ENCODE measurements around the gene SOX4. TPM values are rescaled to one million over a fixed set of nuclear protein-coding genes. Genes with fewer than 3 reads are reported as not detected.

SOX4 gene
- total RNA-seq, 1 experiment from 2014 or later: 12.9 TPM

GRCh38 chr6:21588481-21589351 lies 4.8 kb upstream of the SOX4 start:
- H3K4me1 Mint-ChIP-seq (ENCODE audit: insufficient read depth, unreplicated experiment): peaks cover 10% of the 10 kb centered on the region
- no TSS peak for BruUV-seq (replicated peaks)
- H3K9me3 Mint-ChIP-seq (ENCODE audit: unreplicated experiment): no peaks in the 10 kb centered on the region
- POLR2A ChIA-PET: interaction anchor here (0.6 to 4.7 kb wide), 23 partner anchors 9 to 1055 kb away, joined by 3 to 52 read pairs (median 4); partner anchors contain the start of gene CDKAL1
- CTCF ChIA-PET: interaction anchor here (0.6 to 3.5 kb wide), 47 partner anchors 20 to 1872 kb away, joined by 3 to 62 read pairs (median 3); no protein-coding TSS in a partner anchor
- DNase-seq (ENCODE audit: unreplicated experiment): peak; percentile 80
- TF ChIP-seq CTCF (IDR thresholded peaks at IDR 0.05; ENCODE audit: unreplicated experiment): no peak
- H3K27ac Mint-ChIP-seq (ENCODE audit: low read depth, unreplicated experiment): peak overlapping the region; percentile 81
- H3K27me3 Mint-ChIP-seq (ENCODE audit: insufficient read depth, unreplicated experiment): no peaks in the 10 kb centered on the region
- intact Hi-C loops (cut with micrococcal nuclease): loop anchor here (1.0 to 10.0 kb wide), 8 partner anchors 186 to 1296 kb away; no protein-coding TSS in a partner anchor
- peak overlapping the region; percentile 94 for H3K4me3 Mint-ChIP-seq (ENCODE audit: unreplicated experiment)
- peaks cover 2% of the 10 kb centered on the region for H3K36me3 Mint-ChIP-seq (ENCODE audit: insufficient read depth, unreplicated experiment)

- Mint-ChIP-seq H3K27me3 (ENCODE audit: insufficient read depth, unreplicated experiment) (no peaks in the 10 kb centered on the region), H3K9me3 (ENCODE audit: unreplicated experiment) (no peaks in the 10 kb centered on the region), H3K4me1 (ENCODE audit: insufficient read depth, unreplicated experiment) (peaks cover 10% of the 10 kb centered on the region), H3K36me3 (ENCODE audit: insufficient read depth, unreplicated experiment) (no peaks in the 10 kb centered on the region), H3K4me3 (ENCODE audit: unreplicated experiment) (peak overlapping the region; percentile 94), H3K27ac (ENCODE audit: low read depth, unreplicated experiment) (peak overlapping the region; percentile 81)
- no TSS peak for BruUV-seq (replicated peaks)
- ChIA-PET POLR2A (interaction anchor here (0.7 to 4.7 kb wide), 10 partner anchors 8 to 1024 kb away, joined by 3 to 52 read pairs (median 5); no protein-coding TSS in a partner anchor), CTCF (interaction anchor here (0.6 to 3.5 kb wide), 29 partner anchors 8 to 1856 kb away, joined by 3 to 62 read pairs (median 3); no protein-coding TSS in a partner anchor)
- peak; percentile 80 for TF ChIP-seq CTCF (IDR thresholded peaks at IDR 0.05; ENCODE audit: unreplicated experiment)
- intact Hi-C loops (cut with micrococcal nuclease): loop anchor here (1.0 to 10.0 kb wide), 11 partner anchors 187 to 1585 kb away; no protein-coding TSS in a partner anchor
- peak; percentile 85 for DNase-seq (ENCODE audit: unreplicated experiment)
These were observed 3.9 kb upstream of the SOX4 start for GRCh38 chr6:21589352-21590345.

- intact Hi-C loops (cut with micrococcal nuclease): loop anchor here (10.0 kb wide), 3 partner anchors 454 to 1584 kb away; no protein-coding TSS in a partner anchor
- BruUV-seq (replicated peaks): no TSS peak
- TF ChIP-seq CTCF (IDR thresholded peaks at IDR 0.05; ENCODE audit: unreplicated experiment): no peak
- Mint-ChIP-seq H3K4me3 (ENCODE audit: unreplicated experiment) (no peak overlapping the region), H3K9me3 (ENCODE audit: unreplicated experiment) (no peaks in the 10 kb centered on the region), H3K27ac (ENCODE audit: low read depth, unreplicated experiment) (no peak overlapping the region), H3K4me1 (ENCODE audit: insufficient read depth, unreplicated experiment) (peaks cover 10% of the 10 kb centered on the region), H3K27me3 (ENCODE audit: insufficient read depth, unreplicated experiment) (no peaks in the 10 kb centered on the region), H3K36me3 (ENCODE audit: insufficient read depth, unreplicated experiment) (no peaks in the 10 kb centered on the region)
- CTCF ChIA-PET: interaction anchor here (0.6 to 3.4 kb wide), 2 partner anchors 587 to 715 kb away, joined by 6 to 62 read pairs; no protein-coding TSS in a partner anchor
- POLR2A ChIA-PET: interaction anchor here (1.5 to 4.7 kb wide), 2 partner anchors 762 to 1025 kb away, joined by 4 to 26 read pairs; no protein-coding TSS in a partner anchor
- DNase-seq (ENCODE audit: unreplicated experiment): no peak
These were observed 3.2 kb upstream of the SOX4 start for GRCh38 chr6:21590346-21590745.

Measured in MCF 10A (cell line).